Measurements from ENCODE around the gene MIOX. TPM values are rescaled to one million over a fixed set of nuclear protein-coding genes. Genes with fewer than 3 reads are reported as not detected.

Gene MIOX
- total and polyA plus RNA-seq, 2 donors (not counting 3 experiments of a cell fraction or from before 2014, with no cell fraction given) = not detected

GRCh38 chr22:50517495-50518260 lies 31.0 kb downstream of the MIOX start:
- Histone ChIP-seq H3K27ac (ENCODE audit: insufficient read depth, low read depth, low read length) (no peak overlapping the region), H3K27me3 (ENCODE audit: control insufficient read depth in 2 of 2, insufficient read depth in 2 of 2, low read length in 2 of 2) (no peaks in the 10 kb centered on the region), H4K20me1 (replicated peaks; ENCODE audit: control insufficient read depth, extremely low read depth, insufficient read depth, low read length) (no peaks in the 10 kb centered on the region), H3K9me1 (replicated peaks; ENCODE audit: control insufficient read depth, extremely low read depth, insufficient read depth, low read length) (no peaks in the 10 kb centered on the region), H3K79me2 (ENCODE audit: control insufficient read depth, insufficient read depth, low read length) (peaks cover 10% of the 10 kb centered on the region), H3K9ac (replicated peaks; ENCODE audit: extremely low read depth, insufficient read depth, low read length) (no peak overlapping the region), H3K4me2 (ENCODE audit: insufficient read depth, low read length) (no peak overlapping the region), H3K9me3 (replicated peaks; ENCODE audit: control insufficient read depth, insufficient read depth, low read length) (no peaks in the 10 kb centered on the region), H2AFZ (ENCODE audit: low read depth, low read length) (no peak overlapping the region), H3K4me1 (ENCODE audit: control insufficient read depth, extremely low read depth, insufficient read depth, low read length) (peaks cover 3% of the 10 kb centered on the region), H3K36me3 (ENCODE audit: control insufficient read depth in 2 of 2, extremely low read depth in 1 of 2, insufficient read depth in 2 of 2, low read length in 2 of 2) (peaks cover 0 to 15% of the 10 kb centered on the region in 2 experiments), H3K4me3 (replicated peaks in 1 of 3; ENCODE audit: insufficient read depth in 1 of 3, low read depth in 1 of 3, low read length in 3 of 3) (no peak overlapping the region)
- POLR2A ChIA-PET = no interaction called here
- DNase-seq (ENCODE audit: low read depth, low spot score) (no peak), FAIRE-seq (no peak)
- BruUV-seq (replicated peaks) = no TSS peak
- TF ChIP-seq FOS (IDR thresholded peaks at IDR 0.05; ENCODE audit: borderline replicate concordance, insufficient read depth, low read length) (no peak), MAX (IDR thresholded peaks at IDR 0.05; ENCODE audit: insufficient read depth, insufficient read length) (no peak), JUN (IDR thresholded peaks at IDR 0.05; ENCODE audit: borderline replicate concordance, insufficient read depth, insufficient read length, low read depth) (no peak), POLR2AphosphoS5 (IDR thresholded peaks at IDR 0.05; ENCODE audit: insufficient read depth, low read depth, low read length) (no peak), MYC (IDR thresholded peaks at IDR 0.05; ENCODE audit: low read depth, low read length) (no peak), EZH2 (IDR thresholded peaks at IDR 0.05; ENCODE audit: borderline replicate concordance, low read depth, low read length, severe bottlenecking) (no peak), GATA2 (IDR thresholded peaks at IDR 0.05; ENCODE audit: insufficient read depth, insufficient read length, low read depth, low read length) (no peak), POLR2A (IDR thresholded peaks at IDR 0.05; ENCODE audit: low read depth, low read length) (no peak)
- TF ChIP-seq, protein P1, sequence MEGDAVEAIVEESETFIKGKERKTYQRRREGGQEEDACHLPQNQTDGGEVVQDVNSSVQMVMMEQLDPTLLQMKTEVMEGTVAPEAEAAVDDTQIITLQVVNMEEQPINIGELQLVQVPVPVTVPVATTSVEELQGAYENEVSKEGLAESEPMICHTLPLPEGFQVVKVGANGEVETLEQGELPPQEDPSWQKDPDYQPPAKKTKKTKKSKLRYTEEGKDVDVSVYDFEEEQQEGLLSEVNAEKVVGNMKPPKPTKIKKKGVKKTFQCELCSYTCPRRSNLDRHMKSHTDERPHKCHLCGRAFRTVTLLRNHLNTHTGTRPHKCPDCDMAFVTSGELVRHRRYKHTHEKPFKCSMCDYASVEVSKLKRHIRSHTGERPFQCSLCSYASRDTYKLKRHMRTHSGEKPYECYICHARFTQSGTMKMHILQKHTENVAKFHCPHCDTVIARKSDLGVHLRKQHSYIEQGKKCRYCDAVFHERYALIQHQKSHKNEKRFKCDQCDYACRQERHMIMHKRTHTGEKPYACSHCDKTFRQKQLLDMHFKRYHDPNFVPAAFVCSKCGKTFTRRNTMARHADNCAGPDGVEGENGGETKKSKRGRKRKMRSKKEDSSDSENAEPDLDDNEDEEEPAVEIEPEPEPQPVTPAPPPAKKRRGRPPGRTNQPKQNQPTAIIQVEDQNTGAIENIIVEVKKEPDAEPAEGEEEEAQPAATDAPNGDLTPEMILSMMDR (IDR thresholded peaks at IDR 0.05; ENCODE audit: extremely low read depth in 1 of 2, insufficient read depth in 1 of 2, low read depth in 1 of 2, low read length in 2 of 2) = no peak
- CTCF ChIA-PET = interaction anchor here (1.4 kb wide), 1 partner anchor 8 kb away, joined by 5 read pairs; the partner anchor contains the start of gene SCO2
- dilution Hi-C loops (cut with MboI; ENCODE audit: extremely low pct_ligation_motif_present, low sequenced_read_pairs) = no loop called here
- intact Hi-C loops (cut with micrococcal nuclease) = no loop called here
